Vein endothelial cell (primary cell): Measurements from ENCODE around the gene SNX13. TPM values are rescaled to one million over a fixed set of nuclear protein-coding genes. Genes with fewer than 3 reads are reported as not detected.

ENCODE experiments used
- total RNA-seq: library from RNA; depleted of rRNA; stranded (reverse); fragments of >200 nt; gene quantifications from 2 replicates; pipeline ENCODE4 v1.2.3, GENCODE V29; 2012

Gene SNX13
- total RNA-seq = 33.3 and 34.3 TPM in 2 replicates

GRCh38 chr7:17940302-17940883, at the start of gene SNX13:
Gene SNX13, minus strand, starts transcription at chr7:17940494. Its CDS starts 199 bp downstream, at chr7:17940295.

Other genes starting within 250 kb of the SNX13 start
- gene PRPS1L1, start 87.4 kb upstream of the SNX13 start, total RNA-seq = not detected in 2 replicates